HCT116 (cell line): Measurements from ENCODE around the gene ATXN1. TPM values are rescaled to one million over a fixed set of nuclear protein-coding genes. Genes with fewer than 3 reads are reported as not detected.
"Not testable (repeated sequence)": the region's sequence is repeated elsewhere in the genome, so short reads cannot be mapped to it uniquely, and the experiment has no call there.

Source experiments
- ATAC-seq: fragments of 200-7000 bp; cut with Tn5 transposase; 2 replicates; pipeline ENCODE4 v1.9.1; 2020; ENCODE audit warnings: mild to moderate bottlenecking, moderate library complexity
- BruUV-seq: library from RNA; stranded (reverse); fragments of 400-500 nt; replicated peaks from 2 replicates; lab custom pipeline; 2021; lab: Mats Ljungman, UMichigan
- CTCF ChIA-PET: fragments of 300-600 bp; sonication (Branson Sonifier 250); formaldehyde crosslinking; loops from one replicate; lab custom pipeline; 2021; ENCODE audit warnings: antibody characterized with exemption; lab: Charles Lee
- POLR2A ChIA-PET: fragments of 300-600, 350-600 bp; sonication (Branson Sonifier 250); formaldehyde crosslinking; loops from one replicate; lab custom pipeline; 2021; ENCODE audit warnings: antibody characterized with exemption; lab: Charles Lee
- RAD21 ChIA-PET, 2 experiments: fragments of 300-600 bp; sonication (Branson Sonifier 250); formaldehyde crosslinking; loops; one replicate each; lab custom pipeline; 2023; ENCODE audit warnings: low total read pairs in 2 of 2; ENCODE audit not compliant: uncharacterized antibody in 2 of 2, unreplicated experiment in 2 of 2, low non-redundant PET in 1 of 2; lab: Charles Lee
- DNase-seq: peaks from one replicate; pipeline ENCODE4 v3.0.0-alpha.2; 2010; ENCODE audit warnings: low read depth, low spot score
- H2AFZ ChIP-seq: fragments of 200-600 bp; shearing (Covaris generic), sonication (generic); 2 replicates; pipeline ENCODE4 v1.6.1; 2017; ENCODE audit warnings: low read depth, mixed run types, mixed read lengths, antibody characterized with exemption, low read length; ENCODE audit not compliant: poor library complexity, severe bottlenecking
- H3K27ac ChIP-seq: 2 replicates; pipeline ENCODE4 v1.5.1; 2012; ENCODE audit warnings: low read depth, low read length
- H3K27me3 ChIP-seq: fragments of 200-600 bp; sonication (generic); 2 replicates; pipeline ENCODE4 v1.6.1; 2016; ENCODE audit warnings: mixed run types, low read length, mixed read lengths; ENCODE audit not compliant: insufficient read depth
- H3K36me3 ChIP-seq, 2 experiments: fragments of 200-500 bp in 1 of 2; fragments of 200-600 bp in 1 of 2; sonication (Bioruptor generic) in 1 of 2; sonication (generic) in 1 of 2; 2 replicates each; pipeline versions ENCODE4 v1.5.1 to v1.6.1; 2014 to 2016; ENCODE audit warnings: low read length in 2 of 2, inconsistent platforms in 1 of 2, mixed read lengths in 1 of 2, mixed run types in 1 of 2; ENCODE audit not compliant: insufficient read depth in 2 of 2, control insufficient read depth in 1 of 2
- H3K4me1 ChIP-seq, 2 experiments: fragments of 200-600 bp in 1 of 2; sonication (generic) in 1 of 2; 2 replicates each; pipeline versions ENCODE4 v1.5.1 to v1.6.1; 2012 to 2017; ENCODE audit warnings: low read length in 2 of 2, inconsistent platforms in 1 of 2, mild to moderate bottlenecking in 1 of 2, mixed read lengths in 1 of 2, mixed run types in 1 of 2, moderate library complexity in 1 of 2; ENCODE audit not compliant: insufficient read depth in 2 of 2, control insufficient read depth in 1 of 2
- H3K4me2 ChIP-seq: fragments of 200-600 bp; sonication (generic); 2 replicates; pipeline ENCODE4 v1.6.1; 2017; ENCODE audit warnings: mixed run types, low read length, mixed read lengths
- H3K4me3 ChIP-seq, 2 experiments: fragments of 200-600 bp in 1 of 2; sonication (generic) in 1 of 2; replicated peaks in 1 of 2; 2 replicates each; pipeline ENCODE4 v1.5.1; 2011 to 2016; ENCODE audit warnings: low read length in 2 of 2, control low read depth in 1 of 2, low read depth in 1 of 2, mild to moderate bottlenecking in 1 of 2, mixed read lengths in 1 of 2, mixed run types in 1 of 2
- H3K79me2 ChIP-seq: fragments of 200-600 bp; sonication (generic); 2 replicates; pipeline ENCODE4 v1.6.1; 2017; ENCODE audit warnings: mild to moderate bottlenecking, mixed run types, low read length, moderate library complexity, mixed read lengths; ENCODE audit not compliant: insufficient read depth
- H3K9ac ChIP-seq: fragments of 200-600 bp; sonication (generic); 2 replicates; pipeline ENCODE4 v1.6.1; 2016; ENCODE audit warnings: low read length, mixed read lengths
- H3K9me2 ChIP-seq: fragments of 200-600 bp; sonication (generic), shearing (Covaris generic); 2 replicates; pipeline ENCODE4 v1.6.1; 2017; ENCODE audit warnings: mixed run types, mild to moderate bottlenecking, moderate library complexity; ENCODE audit not compliant: insufficient read depth
- H3K9me3 ChIP-seq, 2 experiments: fragments of 200-500 bp in 1 of 2; fragments of 200-600 bp in 1 of 2; sonication (Bioruptor generic) in 1 of 2; sonication (generic) in 1 of 2; 2 replicates each; pipeline ENCODE4 v1.6.1; 2014 to 2017; ENCODE audit warnings: low read length in 2 of 2, mixed read lengths in 2 of 2, inconsistent platforms in 1 of 2, low read depth in 1 of 2, mild to moderate bottlenecking in 1 of 2, mixed run types in 1 of 2, moderate library complexity in 1 of 2; ENCODE audit not compliant: control insufficient read depth in 1 of 2, insufficient read depth in 1 of 2
- H4K20me1 ChIP-seq: fragments of 200-600 bp; sonication (generic), shearing (Covaris generic); 2 replicates; pipeline ENCODE4 v1.6.1; 2017; ENCODE audit warnings: mixed run types, mild to moderate bottlenecking, moderate library complexity; ENCODE audit not compliant: insufficient read depth
- CBX3 ChIP-seq: IDR thresholded peaks from 2 replicates; pipeline ENCODE4 v1.6.1; 2012; ENCODE audit warnings: low read depth
- CTCF ChIP-seq, 3 experiments: fragments of 200-600 bp in 1 of 3; sonication (generic) in 1 of 3; IDR thresholded peaks in 2 of 3; conservative IDR thresholded peaks in 1 of 3; 2 replicates each; pipeline ENCODE4 v1.5.1; 2012 to 2017; ENCODE audit warnings: low read depth in 2 of 3, low read length in 2 of 3, antibody characterized with exemption in 1 of 3, borderline replicate concordance in 1 of 3, control low read depth in 1 of 3, mild to moderate bottlenecking in 1 of 3, mixed read lengths in 1 of 3, mixed run types in 1 of 3, moderate library complexity in 1 of 3; ENCODE audit not compliant: insufficient read depth in 1 of 3
- EGR1 ChIP-seq: IDR thresholded peaks from 2 replicates; pipeline ENCODE4 v1.6.1; 2012; ENCODE audit warnings: low read depth
- JUND ChIP-seq: IDR thresholded peaks from 2 replicates; pipeline ENCODE4 v1.6.1; 2012
- MAX ChIP-seq: IDR thresholded peaks from 2 replicates; pipeline ENCODE4 v1.6.1; 2012
- POLR2AphosphoS5 ChIP-seq: IDR thresholded peaks from 2 replicates; pipeline ENCODE4 v1.6.1; 2011; ENCODE audit warnings: mild to moderate bottlenecking, low read depth, low read length, moderate library complexity
- YY1 ChIP-seq: IDR thresholded peaks from 2 replicates; pipeline ENCODE4 v1.6.1; 2011; ENCODE audit warnings: low read length, low read depth, moderate library complexity, mild to moderate bottlenecking; ENCODE audit not compliant: insufficient replicate concordance; ENCODE audit errors: extremely low read depth
- ZBTB33 ChIP-seq: IDR thresholded peaks from 2 replicates; pipeline ENCODE4 v1.6.1; 2011; ENCODE audit warnings: mild to moderate bottlenecking, low read length, moderate library complexity; ENCODE audit not compliant: insufficient replicate concordance; ENCODE audit errors: extremely low read depth
- intact Hi-C: fragments of 100-400 bp; cut with micrococcal nuclease; formaldehyde crosslinking; loops from 2 replicates; pipeline ENCODE4 v1.10.0; 2022
- total RNA-seq: library from RNA; stranded (reverse); gene quantifications from one replicate; pipeline ENCODE4 v1.2.1, GENCODE V29; 2021; ENCODE audit not compliant: unreplicated experiment

ATXN1 gene
- total RNA-seq, 1 experiment from 2014 or later, result 21.0 TPM

GRCh38 chr6:16392010-16392409, 369.2 kb downstream of the ATXN1 start (continued):
- TF ChIP-seq CTCF (IDR thresholded peaks at IDR 0.05 in 2 of 3, conservative IDR thresholded peaks at IDR 0.05 in 1 of 3; ENCODE audit: borderline replicate concordance in 1 of 3, insufficient read depth in 1 of 3, low read depth in 2 of 3, low read length in 2 of 3), result no peak

- CTCF ChIA-PET, result no interaction called here
Observed at GRCh38 chr6:16391451-16391912, 369.8 kb downstream of the ATXN1 start.

GRCh38 chr6:16390909-16391450, 370.3 kb downstream of the ATXN1 start:
- intact Hi-C loops, H3K4me2 ChIP-seq, POLR2A ChIA-PET, DNase-seq, H4K20me1 ChIP-seq, H3K9me3 ChIP-seq, H3K27me3 ChIP-seq, H3K36me3 ChIP-seq, H3K4me3 ChIP-seq, H3K9me2 ChIP-seq, H3K27ac ChIP-seq, H3K9ac ChIP-seq, H3K79me2 ChIP-seq, BruUV-seq, RAD21 ChIA-PET, ATAC-seq, CTCF ChIA-PET, H3K4me1 ChIP-seq, H2AFZ ChIP-seq: not testable (repeated sequence)

More at GRCh38 chr6:16391451-16391912, 369.8 kb downstream of the ATXN1 start:
- no TSS peak for BruUV-seq
- no peak for TF ChIP-seq POLR2AphosphoS5
- TF ChIP-seq MAX, result no peak
- no peak for TF ChIP-seq EGR1
- TF ChIP-seq YY1, result no peak
- no peak for TF ChIP-seq ZBTB33
- TF ChIP-seq CBX3, result no peak
- no peak for TF ChIP-seq JUND
- H4K20me1 ChIP-seq, result no peaks in the 10 kb centered on the region
- no peak overlapping the region for H3K9ac ChIP-seq
- H2AFZ ChIP-seq, result no peak overlapping the region
- H3K27ac ChIP-seq, result no peak overlapping the region
- RAD21 ChIA-PET, result no interaction called here
- H3K27me3 ChIP-seq, result no peaks in the 10 kb centered on the region
- H3K4me3 ChIP-seq, result no peak overlapping the region
- H3K9me3 ChIP-seq, result no peaks in the 10 kb centered on the region
- H3K36me3 ChIP-seq, result no peaks in the 10 kb centered on the region
- POLR2A ChIA-PET, result no interaction called here
- H3K4me2 ChIP-seq, result no peak overlapping the region
- H3K4me1 ChIP-seq, result peaks cover 0 to under 1% of the 10 kb centered on the region in 2 experiments; a peak in 2 of 4 replicates
- intact Hi-C loops, result no loop called here
- no peak for DNase-seq
- no peak for ATAC-seq
- no peaks in the 10 kb centered on the region for H3K9me2 ChIP-seq
- no peaks in the 10 kb centered on the region for H3K79me2 ChIP-seq
